NB4 (cell line): ENCODE data around the gene FKBP5.
"Not testable (repeated sequence)": the region's sequence is repeated elsewhere in the genome, so short reads cannot be mapped to it uniquely, and the experiment has no call there.

ENCODE experiments used
- DNase-seq: peaks from one replicate; pipeline ENCODE4 v3.0.0; 2010; ENCODE audit warnings: low read depth
- H3K4me3 ChIP-seq: one replicate; pipeline ENCODE4 v1.5.1; 2011; ENCODE audit warnings: mild to moderate bottlenecking, low read depth, low read length, moderate library complexity
- CTCF ChIP-seq: IDR thresholded peaks from one replicate; pipeline ENCODE4 v1.5.1; 2012; ENCODE audit warnings: low read depth, low read length
- MYC ChIP-seq: IDR thresholded peaks from 2 replicates; pipeline ENCODE4 v1.6.1; 2011; ENCODE audit warnings: low read depth, low read length
- POLR2A ChIP-seq: IDR thresholded peaks from 2 replicates; pipeline ENCODE4 v1.6.1; 2011; ENCODE audit warnings: mild to moderate bottlenecking; ENCODE audit not compliant: insufficient read length; ENCODE audit errors: extremely low read depth
- TF ChIP-seq, protein P1 (sequence below): IDR thresholded peaks from 2 replicates; pipeline ENCODE4 v1.6.1; 2011; ENCODE audit warnings: low read depth, low read length

Gene FKBP5

GRCh38 chr6:35580836-35581235, 107.9 kb downstream of the FKBP5 start:
- no peak overlapping the region for H3K4me3 ChIP-seq

GRCh38 chr6:35576682-35577081, 112.0 kb downstream of the FKBP5 start:
- TF ChIP-seq MYC = no peak
- TF ChIP-seq, protein P1, sequence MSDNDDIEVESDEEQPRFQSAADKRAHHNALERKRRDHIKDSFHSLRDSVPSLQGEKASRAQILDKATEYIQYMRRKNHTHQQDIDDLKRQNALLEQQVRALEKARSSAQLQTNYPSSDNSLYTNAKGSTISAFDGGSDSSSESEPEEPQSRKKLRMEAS = no peak
- no peak for TF ChIP-seq CTCF
- H3K4me3 ChIP-seq = no peak overlapping the region
- no peak for DNase-seq

More at GRCh38 chr6:35580836-35581235, 107.9 kb downstream of the FKBP5 start:
- DNase-seq = no peak
- no peak for TF ChIP-seq CTCF
- no peak for TF ChIP-seq MYC
- TF ChIP-seq POLR2A = no peak
- TF ChIP-seq, protein P1 = no peak

DNA sequence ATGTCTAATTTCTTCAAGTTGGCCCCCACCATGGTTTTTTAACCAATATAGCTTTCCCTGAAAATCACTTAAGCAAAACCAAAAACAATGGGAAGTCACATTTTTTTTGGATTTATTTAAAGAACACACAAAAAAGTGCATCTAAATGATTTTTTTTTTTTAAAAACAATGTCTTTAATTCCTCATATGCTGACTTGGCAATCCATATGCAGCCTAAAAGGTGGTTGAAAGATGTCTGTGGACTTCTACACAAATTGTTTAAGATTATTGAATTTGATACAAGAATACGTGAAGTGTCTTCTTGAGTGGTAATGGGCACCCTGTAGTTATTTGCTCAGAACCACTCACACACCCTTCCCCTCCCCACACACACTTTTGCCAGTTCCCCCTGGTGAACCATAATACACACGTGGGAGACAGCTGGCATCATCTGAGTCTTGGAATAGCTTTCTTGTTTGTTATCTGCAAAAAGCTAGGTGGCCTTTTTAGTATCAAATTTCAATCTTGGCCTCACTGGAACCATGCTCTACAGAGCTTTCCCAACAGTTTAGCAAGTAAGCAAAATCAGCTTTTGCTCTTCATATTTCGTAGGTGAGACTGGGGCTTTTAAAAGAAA, 115.1 kb downstream of the FKBP5 start:
- TF ChIP-seq, protein P1 = no peak
- TF ChIP-seq POLR2A (no peak), MYC (no peak), CTCF (no peak)
- DNase-seq = no peak
- no peak overlapping the region for H3K4me3 ChIP-seq

DNA sequence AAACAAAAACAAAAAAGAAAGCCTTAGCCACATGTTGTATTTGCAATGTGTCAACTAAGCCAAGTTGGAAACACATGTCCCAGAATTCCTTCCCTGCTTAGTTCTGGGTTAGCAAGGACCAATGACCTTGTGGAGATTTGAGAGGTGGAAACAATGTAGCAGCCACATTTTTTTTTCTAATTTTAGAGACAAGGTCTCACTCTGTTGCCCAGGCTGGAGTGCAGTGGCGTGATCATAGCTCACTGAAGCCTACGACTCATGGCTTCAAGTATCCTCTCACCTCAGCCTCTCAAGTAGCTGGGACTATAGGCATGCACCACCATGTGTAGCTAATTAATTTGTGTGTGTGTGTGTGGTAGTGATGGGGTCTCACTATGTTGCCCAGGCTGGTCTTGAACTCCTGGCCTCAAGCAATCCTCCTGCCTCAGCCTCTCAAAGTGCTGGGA, 117.8 kb downstream of the FKBP5 start:
- not testable (repeated sequence) for DNase-seq

GRCh38 chr6:35569011-35569461, 119.7 kb downstream of the FKBP5 start:
- DNase-seq = peak; percentile 52
- TF ChIP-seq CTCF (peak; percentile 71), POLR2A (no peak), MYC (no peak)
- TF ChIP-seq, protein P1 = no peak
- H3K4me3 ChIP-seq = no peak overlapping the region

More for the DNA sequence above, 117.8 kb downstream of the FKBP5 start:
- H3K4me3 ChIP-seq = not testable (repeated sequence)

DNA sequence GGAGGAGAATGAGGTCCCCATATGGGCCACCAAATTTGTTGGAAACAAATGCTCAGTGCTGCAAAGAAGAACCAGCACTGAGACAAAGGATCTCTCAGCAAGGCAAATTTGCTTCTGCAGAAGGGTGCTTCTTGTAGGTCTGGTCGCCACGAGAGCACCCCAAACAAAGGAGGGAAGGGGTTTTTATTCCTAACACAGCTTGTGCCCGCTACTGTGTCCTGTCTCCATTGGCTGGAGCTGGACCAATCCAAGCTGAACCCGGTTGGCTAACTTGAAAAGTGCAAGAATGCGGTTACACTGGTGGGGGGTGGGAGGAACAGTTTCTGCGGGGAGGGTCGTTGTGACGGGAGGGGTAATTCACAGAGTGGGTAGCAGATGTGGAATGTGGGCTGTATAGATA, 121.9 kb downstream of the FKBP5 start:
- no peak for TF ChIP-seq CTCF
- TF ChIP-seq POLR2A = no peak
- TF ChIP-seq MYC = no peak
- TF ChIP-seq, protein P1 = no peak

More for the DNA sequence above, 121.9 kb downstream of the FKBP5 start:
- no peak for DNase-seq
- no peak overlapping the region for H3K4me3 ChIP-seq
